Limb (tissue), 2 donors: Measurements from ENCODE around the gene RTEL1.
"Not testable (repeated sequence)": the region's sequence is repeated elsewhere in the genome, so short reads cannot be mapped to it uniquely, and the experiment has no call there.

ENCODE experiments used
- DNase-seq, 2 donors: peaks; one replicate each; pipeline ENCODE4 v3.0.0-alpha.2; 2016; ENCODE audit errors: extremely low spot score in 2 of 2

The RTEL1 gene

DNA sequence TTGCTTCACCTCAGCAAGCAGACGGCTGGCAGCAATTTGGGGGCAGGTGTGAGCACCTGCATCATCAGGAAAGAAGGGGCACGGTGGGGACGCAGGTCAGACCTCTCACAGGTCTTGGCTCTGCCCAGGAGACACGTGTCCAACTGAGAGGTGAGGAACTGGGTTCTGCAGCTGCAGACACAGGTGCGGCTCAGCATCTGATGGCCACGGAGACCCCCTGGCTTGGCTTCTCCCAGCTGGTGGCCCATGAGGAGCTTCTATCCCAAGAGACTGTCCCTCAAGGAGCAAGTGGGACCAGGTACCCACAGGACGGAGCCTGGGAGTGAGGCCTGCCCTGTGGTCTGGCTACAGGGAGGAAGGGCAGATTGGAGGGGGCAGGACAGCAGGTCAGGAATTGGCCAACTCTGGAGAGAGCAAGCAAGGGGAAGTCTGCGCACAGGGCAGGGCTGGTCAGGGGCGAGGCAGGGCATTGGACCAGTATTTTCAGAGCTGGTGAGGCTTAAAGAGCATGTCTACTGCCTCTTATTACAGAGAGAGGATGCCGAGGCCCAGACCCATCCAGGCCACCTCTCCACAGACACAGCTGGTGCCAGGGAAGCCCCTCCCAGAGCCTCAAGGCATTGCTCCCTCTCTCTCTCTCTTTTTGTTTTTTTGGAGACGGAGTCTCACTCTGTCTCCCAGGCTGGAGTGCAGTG lies 9.1 kb upstream of the RTEL1 start:
- DNase-seq = no peak

DNA sequence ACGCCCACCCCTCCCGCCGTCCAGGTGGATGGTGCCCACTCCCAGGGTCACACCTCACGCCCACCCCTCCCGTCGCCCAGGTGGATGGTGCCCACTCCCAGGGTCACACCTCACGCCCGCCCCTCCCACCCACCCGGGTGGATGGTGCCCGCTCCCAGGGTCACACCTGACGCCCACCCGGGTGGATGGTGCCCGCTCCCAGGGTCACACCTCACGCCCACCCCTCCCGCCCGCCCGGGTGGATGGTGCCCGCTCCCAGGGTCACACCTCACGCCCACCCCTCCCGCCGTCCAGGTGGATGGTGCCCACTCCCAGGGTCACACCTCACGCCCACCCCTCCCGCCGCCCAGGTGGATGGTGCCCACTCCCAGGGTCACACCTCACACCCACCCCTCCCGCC lies 7.6 kb upstream of the RTEL1 start:
- not testable (repeated sequence) for DNase-seq

DNA sequence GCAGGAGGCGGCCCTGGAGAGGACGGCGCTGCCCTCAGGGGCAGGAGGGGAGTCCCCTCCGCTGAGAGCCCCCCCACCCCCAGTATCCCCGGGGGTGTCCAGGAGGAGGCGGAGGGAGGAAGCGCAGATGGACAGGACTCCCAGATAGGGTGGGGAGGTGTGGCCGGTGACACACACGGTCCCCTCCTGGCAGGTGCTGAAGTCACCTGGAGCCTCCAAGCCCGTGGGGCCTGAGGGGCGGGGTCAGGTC lies 6.2 kb upstream of the RTEL1 start:
- no peak for DNase-seq

DNA sequence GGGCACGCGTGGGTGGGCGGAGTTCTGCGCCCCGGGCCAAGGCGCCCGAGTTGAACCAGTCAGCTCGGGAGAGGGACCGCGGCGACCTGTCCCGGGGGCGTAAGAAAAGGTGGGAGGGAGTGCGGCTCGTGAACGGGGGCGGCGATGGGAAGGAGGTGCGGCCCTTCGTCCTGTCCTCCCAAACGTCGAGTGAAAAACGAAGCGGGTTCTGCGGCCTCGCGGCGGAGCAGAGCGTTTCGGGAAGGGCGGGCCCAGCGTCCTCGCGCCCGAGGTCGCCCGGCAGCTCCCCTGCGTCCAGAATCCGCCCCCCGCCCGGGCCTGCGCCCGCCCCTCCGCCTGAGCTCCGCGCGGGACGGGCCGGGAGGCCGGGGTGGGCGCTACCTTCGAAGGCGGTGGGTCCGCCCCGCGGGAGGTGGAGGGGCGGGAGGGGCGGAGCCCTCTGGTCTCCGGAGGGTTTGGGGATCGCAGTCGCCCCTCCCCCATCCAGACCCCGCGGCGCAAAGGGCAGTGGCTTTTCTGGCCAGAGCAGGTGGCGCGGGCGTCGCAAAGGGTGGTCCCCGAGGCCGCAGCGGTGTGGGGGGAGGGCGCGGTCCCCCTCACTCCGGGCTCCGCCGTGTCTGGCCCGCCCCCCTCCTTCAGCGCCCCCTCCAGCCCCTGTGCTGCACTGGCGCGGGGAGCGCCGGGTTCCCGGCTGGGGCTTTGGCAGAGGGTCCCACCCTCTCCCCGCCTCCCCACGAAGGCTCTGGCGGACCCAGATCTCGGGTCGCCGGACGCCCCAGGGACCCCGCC lies 5.7 kb upstream of the RTEL1 start:
- peak in 1 of 2 donors; percentile 73 for DNase-seq

DNA sequence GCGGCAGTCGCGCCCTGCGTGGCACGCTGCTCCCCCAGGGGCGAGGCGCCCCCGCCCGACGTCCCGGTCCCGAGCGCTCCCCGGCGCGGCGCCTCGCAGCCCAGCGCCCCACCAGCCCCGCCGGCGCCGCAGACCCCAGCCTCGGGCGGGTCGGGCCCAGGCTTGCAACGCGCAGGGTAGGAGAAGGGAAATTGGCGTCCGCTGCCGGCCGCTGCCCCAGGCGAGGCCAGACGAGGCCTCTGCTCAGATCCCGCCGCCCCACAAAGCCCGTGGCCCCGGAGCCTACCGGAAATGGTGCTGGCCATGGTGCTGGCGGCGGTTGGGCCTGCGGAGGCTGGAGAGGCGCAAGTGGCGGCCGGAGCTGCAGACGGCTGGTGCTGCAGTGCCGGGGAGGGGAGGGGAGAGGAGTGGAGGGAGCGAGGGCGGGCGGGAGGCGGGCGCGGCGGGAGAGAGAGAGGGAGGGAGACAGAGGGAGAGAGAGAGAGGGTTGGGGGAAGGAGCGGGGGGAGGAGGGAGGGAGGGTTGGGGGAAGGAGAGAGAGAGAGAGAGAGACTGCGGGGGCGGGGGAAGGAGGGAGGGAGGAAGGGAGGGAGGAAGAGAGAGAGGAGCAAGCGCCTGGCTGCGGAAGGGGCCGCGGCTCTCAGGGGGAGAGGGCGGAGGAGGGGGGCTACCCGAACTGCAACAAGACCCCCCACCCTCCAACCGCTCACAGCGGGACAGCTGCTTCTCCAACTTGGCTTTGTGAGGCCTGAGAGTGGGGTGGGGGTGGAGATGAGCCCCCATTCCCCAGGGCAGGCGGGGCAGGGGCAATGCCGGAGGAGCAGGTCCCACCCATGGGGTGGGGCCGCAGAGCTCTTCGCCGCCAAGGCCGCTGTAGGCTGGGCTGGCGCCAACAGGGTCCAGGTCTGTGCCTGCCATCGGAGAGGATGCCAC lies 4.8 kb upstream of the RTEL1 start, which contains the start of gene STMN3:
TSS of gene STMN3 (minus strand) at position 384 of the 933 bp plus-strand sequence. CDS start at position 305, 79 bp downstream.
- DNase-seq = peak; percentile 86 to 95

DNA sequence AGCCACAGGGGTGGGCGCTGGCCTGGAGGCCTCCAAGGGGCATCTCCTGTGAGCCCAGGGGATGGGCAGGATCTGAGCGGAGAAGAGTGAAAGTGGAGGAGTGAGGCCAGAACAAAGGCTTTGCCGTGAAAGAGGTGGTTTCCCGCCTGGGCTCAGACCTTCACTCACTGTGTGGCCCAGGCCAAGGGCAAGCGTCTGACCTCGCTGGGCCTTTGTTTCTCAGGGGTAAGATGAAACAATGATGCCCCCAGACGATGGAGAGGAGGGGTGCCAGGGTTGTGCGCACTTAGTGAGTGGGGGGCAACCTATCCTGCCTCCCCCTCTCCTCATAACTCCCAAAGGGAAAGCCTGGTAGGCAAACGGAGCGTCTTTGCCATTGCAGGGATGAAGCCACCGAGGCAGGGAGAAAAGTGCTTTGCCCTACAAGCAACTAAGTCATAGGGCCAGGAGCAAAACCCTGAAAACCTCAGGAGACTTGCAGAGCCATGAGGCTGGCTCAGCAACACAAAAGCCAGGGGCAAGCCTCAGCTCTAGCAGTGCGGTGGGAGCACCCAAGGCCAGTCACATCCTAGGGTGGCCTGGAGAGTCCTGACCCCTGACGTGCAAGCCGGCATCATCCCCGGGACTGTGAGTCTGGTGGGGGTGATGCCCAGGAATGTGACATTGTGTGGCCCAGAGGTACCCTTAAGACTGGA lies 4.0 kb upstream of the RTEL1 start:
- DNase-seq = no peak

DNA sequence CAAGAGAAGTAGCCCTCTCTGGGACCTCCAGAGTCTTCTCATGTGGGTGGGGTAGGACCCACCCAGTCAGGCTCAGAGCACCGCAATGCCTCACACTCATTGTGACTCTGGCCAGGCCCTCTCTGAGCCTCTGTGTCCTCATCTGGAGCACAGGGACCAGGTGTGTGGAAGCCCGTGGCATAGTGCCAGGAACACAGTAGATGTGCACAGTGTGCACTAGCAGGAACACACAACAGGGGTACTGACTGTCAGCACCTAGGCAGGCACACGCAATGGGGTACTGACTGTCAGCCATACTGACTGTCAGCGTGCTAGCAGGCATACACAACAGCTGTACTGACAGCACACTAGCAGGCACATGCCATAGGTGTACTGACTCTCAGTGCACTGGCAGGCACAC lies 2.9 kb upstream of the RTEL1 start:
- no peak for DNase-seq

DNA sequence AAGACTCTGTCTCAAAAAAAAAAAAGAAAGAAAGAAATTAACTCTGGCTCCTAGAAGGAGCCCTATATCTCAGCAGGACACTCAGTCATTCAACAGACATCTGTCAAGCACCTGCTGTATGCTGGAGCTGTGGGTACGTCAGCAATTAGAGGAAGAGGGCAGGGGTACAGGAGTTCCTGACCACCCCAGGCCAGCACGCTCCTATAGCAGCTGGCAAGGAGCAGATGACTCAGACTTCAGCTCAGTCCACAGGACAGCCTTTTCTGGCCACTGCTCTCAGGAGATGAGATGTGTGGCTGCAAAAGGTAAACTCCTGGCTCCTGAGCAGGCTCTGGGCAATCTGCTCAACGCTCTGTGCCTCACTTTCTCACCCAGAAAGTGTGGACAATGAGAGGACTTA lies 1.7 kb upstream of the RTEL1 start:
- DNase-seq = no peak

DNA sequence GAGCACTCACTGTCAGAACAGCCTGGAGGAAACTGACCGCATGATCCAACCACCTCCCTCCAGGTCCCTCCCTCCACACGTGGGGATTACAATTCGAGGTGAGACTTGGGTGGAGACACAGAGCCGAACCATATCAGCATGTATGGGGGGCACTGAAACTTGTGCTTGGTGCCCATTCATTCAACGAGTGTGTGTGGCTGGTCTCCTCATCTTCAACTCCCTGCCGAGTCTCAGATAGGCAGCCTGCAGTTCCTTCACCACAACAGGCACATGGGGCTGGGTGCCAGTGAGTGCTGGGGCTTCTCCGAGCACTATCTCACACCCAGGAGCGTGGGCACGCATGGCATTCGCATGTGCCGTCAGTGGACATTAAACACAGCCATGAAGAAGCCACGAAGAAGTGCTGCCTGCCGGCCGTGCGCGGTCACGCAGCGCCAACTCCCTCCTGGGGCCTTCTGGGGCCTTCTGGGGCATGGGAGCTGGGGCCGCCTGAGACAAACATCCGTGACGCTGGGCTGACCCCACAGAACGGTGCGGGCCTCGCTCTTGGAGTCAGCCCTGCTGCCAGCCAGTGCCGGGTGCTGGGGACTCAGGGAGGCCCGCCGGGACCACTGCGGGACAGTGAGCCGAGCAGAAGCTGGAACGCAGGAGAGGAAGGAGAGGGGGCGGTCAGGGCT lies 714 bp upstream of the RTEL1 start:
- no peak for DNase-seq

DNA sequence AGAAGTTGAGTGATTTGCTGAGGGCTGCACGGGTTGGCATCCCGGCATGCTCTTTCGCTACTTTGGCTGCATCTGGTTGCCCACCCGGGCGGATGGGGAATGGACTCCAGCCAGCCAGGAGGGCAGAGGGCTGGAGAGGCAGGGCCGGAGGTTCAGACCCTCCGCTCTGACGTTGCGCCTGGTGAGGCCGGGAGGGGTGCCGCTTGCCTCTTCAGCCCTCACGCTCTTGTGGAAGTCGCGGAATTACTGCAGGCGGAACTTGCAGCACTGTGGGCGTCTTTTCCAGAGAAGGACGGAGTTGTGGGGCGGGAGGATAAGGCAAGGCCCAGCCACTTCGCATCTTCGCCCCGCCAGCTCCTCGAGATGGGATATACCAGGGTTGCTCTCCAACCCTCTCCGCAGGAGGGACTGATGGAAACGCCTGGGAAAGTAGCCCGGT lies 656 bp downstream of the RTEL1 start:
- DNase-seq = no peak

DNA sequence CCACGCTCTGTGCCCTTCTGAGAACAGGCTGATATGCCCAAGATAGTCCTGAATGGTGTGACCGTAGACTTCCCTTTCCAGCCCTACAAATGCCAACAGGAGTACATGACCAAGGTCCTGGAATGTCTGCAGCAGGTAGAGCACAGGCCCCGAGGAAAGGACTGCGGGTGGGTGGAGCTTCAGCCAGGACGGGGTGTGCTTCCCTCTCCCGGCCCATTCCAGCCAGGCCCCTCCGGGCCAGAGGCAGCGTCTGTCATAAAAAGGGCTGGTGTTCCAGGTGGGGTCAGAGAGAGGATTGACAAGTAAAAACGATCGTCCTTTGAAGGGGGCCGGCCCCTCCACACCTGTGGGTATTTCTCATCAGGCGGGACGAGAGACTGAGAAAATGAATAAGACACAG lies 1.3 kb downstream of the RTEL1 start:
- no peak for DNase-seq

DNA sequence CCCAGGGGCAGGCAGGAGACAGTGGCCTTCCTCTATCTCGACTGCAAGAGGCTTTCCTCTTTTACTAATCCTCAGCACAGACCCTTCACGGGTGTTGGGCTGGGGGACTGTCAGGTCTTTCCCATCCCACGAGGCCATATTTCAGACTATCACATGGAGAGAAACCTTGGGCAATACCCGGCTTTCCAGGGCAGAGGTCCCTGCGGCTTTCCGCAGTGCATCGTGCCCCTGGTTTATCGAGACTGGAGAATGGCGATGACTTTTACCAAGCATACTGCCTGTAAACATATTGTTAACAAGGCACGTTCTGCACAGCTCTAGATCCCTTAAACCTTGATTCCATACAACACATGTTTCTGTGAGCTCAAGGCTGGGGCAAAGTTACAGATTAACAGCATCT lies 2.1 kb downstream of the RTEL1 start:
- DNase-seq = not testable (repeated sequence)

DNA sequence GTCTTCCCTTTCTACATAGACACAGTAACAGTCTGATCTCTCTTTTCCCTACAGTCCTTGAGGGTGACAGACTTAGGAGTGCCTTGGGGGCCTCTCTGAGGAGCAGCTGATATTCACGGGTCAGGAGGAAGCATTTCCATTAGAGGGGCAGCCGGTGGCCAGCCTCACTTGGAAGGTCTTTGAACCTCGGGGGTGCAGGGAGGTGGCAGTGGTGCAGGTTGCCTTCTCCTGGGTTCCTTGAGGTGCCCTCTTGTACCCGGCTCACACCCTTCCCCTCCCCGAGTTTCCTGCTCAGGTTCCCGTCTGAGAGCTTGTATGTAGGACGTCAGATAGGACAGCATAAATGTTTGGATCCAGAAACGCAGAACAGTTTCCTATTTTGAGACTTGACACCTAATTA lies 2.5 kb downstream of the RTEL1 start:
- no peak for DNase-seq

DNA sequence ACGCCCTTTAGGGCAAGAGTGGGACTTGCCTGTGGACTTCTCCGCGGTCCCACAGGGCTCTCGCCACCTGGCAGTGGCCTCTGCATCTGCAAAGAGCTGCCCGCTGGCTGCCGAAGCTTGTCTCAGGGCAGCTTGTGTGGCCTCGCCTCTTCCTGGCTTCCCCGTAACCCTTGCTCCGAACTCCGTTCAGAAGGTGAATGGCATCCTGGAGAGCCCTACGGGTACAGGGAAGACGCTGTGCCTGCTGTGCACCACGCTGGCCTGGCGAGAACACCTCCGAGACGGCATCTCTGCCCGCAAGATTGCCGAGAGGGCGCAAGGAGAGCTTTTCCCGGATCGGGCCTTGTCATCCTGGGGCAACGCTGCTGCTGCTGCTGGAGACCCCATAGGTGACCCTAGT lies 3.0 kb downstream of the RTEL1 start:
- DNase-seq = no peak

DNA sequence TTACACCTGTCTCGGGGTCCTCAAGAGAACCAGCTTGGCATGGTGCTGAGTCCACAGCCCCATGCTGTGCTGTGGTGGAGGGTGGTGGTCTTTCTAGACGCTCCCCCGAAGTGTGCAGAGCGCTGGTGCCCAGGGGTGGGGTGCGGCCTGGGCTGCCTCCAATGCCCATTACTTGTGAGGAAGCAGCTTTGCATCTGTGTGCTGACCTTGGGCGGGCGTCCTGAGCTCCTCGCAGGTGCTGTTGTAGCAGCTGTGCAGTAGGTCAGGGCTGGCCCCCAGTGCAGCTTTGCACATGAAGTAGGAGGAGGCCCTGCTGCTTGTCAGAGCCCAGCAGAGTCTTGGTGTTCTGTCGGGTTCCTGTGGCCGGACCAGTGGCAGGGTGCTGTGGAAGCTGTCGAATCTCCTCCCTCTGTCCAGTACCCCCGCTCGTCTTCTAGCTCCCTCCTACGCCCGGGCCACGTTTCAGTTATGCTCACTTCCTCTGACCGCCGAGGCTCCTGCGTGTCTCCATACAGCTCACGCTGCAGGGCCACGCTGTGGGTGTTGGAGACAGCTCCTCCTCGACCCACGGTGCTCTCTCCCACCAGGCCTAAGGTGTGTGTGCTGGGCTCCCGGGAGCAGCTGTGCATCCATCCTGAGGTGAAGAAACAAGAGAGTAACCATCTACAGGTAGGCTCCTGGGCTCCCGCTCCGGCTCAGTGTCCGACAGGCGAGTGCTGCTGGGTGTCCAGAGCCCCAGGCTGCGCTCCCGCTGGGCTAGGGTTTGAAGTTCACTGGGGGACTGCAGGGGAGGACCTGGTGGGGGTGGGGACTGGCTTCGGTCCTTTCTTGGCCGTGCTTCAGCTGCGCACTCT lies 4.1 kb downstream of the RTEL1 start:
- DNase-seq = no peak

DNA sequence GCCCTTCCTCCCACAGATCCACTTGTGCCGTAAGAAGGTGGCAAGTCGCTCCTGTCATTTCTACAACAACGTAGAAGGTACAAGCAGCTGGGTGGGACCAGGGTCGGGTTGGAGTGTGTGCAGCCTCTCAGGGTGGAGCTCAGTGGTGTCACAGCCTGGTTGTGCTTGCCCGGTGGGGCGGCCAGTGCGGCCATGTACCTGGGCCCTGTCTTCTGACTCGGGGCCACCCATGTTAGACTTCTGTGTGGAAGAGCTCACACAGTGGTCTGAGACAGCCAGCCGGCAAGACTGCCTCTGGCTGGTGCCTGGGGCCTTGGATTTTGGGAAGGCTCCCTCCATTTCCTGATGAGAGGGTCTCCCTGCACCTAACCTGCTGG lies 4.7 kb downstream of the RTEL1 start:
- DNase-seq = no peak

DNA sequence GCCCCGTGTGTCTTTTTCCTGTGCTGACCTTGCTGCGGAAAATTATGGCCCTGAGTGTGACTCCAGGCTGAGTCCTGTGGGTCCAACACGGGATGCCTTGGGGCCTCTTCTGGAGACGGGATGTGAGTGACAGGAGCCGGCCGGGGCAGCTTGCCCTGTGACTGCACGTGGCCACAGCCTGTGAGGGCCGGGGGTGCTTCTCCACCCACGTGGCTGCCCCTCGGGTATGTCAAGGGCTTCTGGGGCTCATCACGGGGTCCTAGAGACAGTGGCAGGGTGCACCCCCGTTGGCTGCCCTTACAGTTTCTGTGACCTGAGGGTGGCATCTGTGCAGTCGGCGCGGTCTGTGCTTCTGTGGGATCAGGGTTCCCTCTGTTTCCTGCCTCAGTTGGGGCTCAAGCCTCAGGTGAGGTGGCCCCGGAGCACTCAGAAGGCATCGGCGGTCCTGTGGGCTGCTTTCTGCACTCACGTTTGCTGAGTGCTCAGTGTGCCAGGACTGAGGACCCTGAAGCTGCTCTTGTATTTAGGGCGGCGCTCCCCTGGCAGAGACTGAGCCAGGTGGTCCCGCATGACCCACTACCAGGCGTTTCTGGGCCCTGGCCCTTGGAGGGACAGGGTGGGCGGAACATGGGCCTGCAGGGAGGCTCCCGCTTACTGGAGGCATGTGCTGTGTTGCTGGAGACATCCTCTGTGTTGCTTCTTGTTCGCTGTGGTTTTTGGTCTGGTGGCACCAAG lies 5.4 kb downstream of the RTEL1 start:
- DNase-seq = no peak

DNA sequence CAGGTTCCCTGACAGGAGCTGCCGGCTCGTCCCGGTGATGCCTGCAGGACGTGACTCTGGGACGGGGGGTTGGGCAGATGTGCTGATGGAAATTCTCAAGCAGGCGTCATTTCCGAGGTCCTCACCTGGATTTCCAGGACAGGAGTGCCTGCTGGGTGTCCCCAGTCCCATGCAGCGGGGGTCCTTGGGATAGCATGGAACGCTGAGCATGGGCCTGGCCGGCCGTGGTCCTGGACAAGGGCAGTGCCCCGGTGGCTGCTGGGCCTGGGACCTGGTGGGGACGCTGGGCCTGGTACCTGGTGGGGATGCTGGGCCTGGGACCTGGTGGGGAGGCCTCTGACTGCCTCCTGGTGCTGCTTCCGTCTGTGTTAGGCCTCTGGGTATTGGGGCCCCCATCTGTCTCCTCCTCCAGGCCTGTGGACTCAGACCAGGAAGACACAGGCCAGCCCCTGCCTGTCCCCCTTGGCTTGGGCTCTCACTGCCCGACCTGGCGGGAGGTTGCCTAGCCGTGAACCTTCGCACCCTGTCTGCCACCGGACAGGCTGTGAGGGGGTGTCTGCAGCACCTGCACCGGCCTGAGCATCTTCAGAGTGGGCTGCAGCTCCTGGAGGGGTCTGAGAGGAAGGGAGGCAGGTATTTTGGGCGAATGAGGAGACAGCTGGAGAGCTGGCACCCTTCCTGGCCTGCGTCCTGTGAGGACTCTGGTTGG lies 6.2 kb downstream of the RTEL1 start:
- no peak for DNase-seq
